Measurements from ENCODE around the gene PTPRG.

The PTPRG gene

GRCh38 chr3:61594964-61595285 is 33.6 kb downstream of the PTPRG start:
- Histone ChIP-seq H3K79me2 (ENCODE audit: insufficient read depth, low read depth) (no peaks in the 10 kb centered on the region), H4K20me1 (ENCODE audit: insufficient read depth) (no peaks in the 10 kb centered on the region), H3K9ac (no peak overlapping the region), H2AFZ (ENCODE audit: low read depth) (no peak overlapping the region), H3K36me3 (ENCODE audit: insufficient read depth) (no peaks in the 10 kb centered on the region), H3K4me1 (ENCODE audit: low read depth, poor library complexity, severe bottlenecking) (no peaks in the 10 kb centered on the region), H3K27me3 (ENCODE audit: insufficient read depth, low read depth) (no peaks in the 10 kb centered on the region), H3K4me3 (IDR thresholded peaks at IDR 0.05; ENCODE audit: insufficient read depth, low read depth, low read length) (no peak overlapping the region), H3K27ac (no peak overlapping the region), H3K4me2 (no peak overlapping the region)
- no peak for TF ChIP-seq CTCF (conservative IDR thresholded peaks at IDR 0.05; ENCODE audit: low read depth, low read length)

GRCh38 chr3:61595288-61595687 is 33.9 kb downstream of the PTPRG start:
- Histone ChIP-seq H3K79me2 (ENCODE audit: insufficient read depth, low read depth) (no peaks in the 10 kb centered on the region), H3K4me3 (IDR thresholded peaks at IDR 0.05; ENCODE audit: insufficient read depth, low read depth, low read length) (no peak overlapping the region), H3K36me3 (ENCODE audit: insufficient read depth) (no peaks in the 10 kb centered on the region), H3K9ac (no peak overlapping the region), H2AFZ (ENCODE audit: low read depth) (no peak overlapping the region), H3K27me3 (ENCODE audit: insufficient read depth, low read depth) (no peaks in the 10 kb centered on the region), H3K27ac (no peak overlapping the region), H4K20me1 (ENCODE audit: insufficient read depth) (no peaks in the 10 kb centered on the region), H3K4me2 (no peak overlapping the region), H3K4me1 (ENCODE audit: low read depth, poor library complexity, severe bottlenecking) (no peaks in the 10 kb centered on the region)
- no peak for TF ChIP-seq CTCF (conservative IDR thresholded peaks at IDR 0.05; ENCODE audit: low read depth, low read length)

- Histone ChIP-seq H3K36me3 (ENCODE audit: insufficient read depth) (no peaks in the 10 kb centered on the region), H3K4me3 (IDR thresholded peaks at IDR 0.05; ENCODE audit: insufficient read depth, low read depth, low read length) (no peak overlapping the region), H4K20me1 (ENCODE audit: insufficient read depth) (no peaks in the 10 kb centered on the region), H3K27me3 (ENCODE audit: insufficient read depth, low read depth) (no peaks in the 10 kb centered on the region), H3K4me2 (no peak overlapping the region), H3K27ac (no peak overlapping the region), H3K9ac (no peak overlapping the region), H3K4me1 (ENCODE audit: low read depth, poor library complexity, severe bottlenecking) (no peaks in the 10 kb centered on the region), H2AFZ (ENCODE audit: low read depth) (no peak overlapping the region), H3K79me2 (ENCODE audit: insufficient read depth, low read depth) (no peaks in the 10 kb centered on the region)
- no peak for TF ChIP-seq CTCF (conservative IDR thresholded peaks at IDR 0.05; ENCODE audit: low read depth, low read length)
Observed at GRCh38 chr3:61595826-61596225, 34.5 kb downstream of the PTPRG start.

GRCh38 chr3:61597906-61598305 is 36.5 kb downstream of the PTPRG start:
- TF ChIP-seq CTCF (conservative IDR thresholded peaks at IDR 0.05; ENCODE audit: low read depth, low read length), result no peak

GRCh38 chr3:61600195-61600594 is 38.8 kb downstream of the PTPRG start:
- no peaks in the 10 kb centered on the region for H4K20me1 ChIP-seq (ENCODE audit: insufficient read depth)
- no peak for TF ChIP-seq CTCF (conservative IDR thresholded peaks at IDR 0.05; ENCODE audit: low read depth, low read length)
- no peak overlapping the region for H3K27ac ChIP-seq
- H3K9ac ChIP-seq, result no peak overlapping the region
- no peak overlapping the region for H3K4me2 ChIP-seq
- no peaks in the 10 kb centered on the region for H3K27me3 ChIP-seq (ENCODE audit: insufficient read depth, low read depth)
- no peaks in the 10 kb centered on the region for H3K4me1 ChIP-seq (ENCODE audit: low read depth, poor library complexity, severe bottlenecking)
- no peaks in the 10 kb centered on the region for H3K79me2 ChIP-seq (ENCODE audit: insufficient read depth, low read depth)
- H3K36me3 ChIP-seq (ENCODE audit: insufficient read depth), result no peaks in the 10 kb centered on the region
- no peak overlapping the region for H2AFZ ChIP-seq (ENCODE audit: low read depth)
- H3K4me3 ChIP-seq (IDR thresholded peaks at IDR 0.05; ENCODE audit: insufficient read depth, low read depth, low read length), result no peak overlapping the region

More at GRCh38 chr3:61597906-61598305, 36.5 kb downstream of the PTPRG start:
- Histone ChIP-seq H2AFZ (ENCODE audit: low read depth) (no peak overlapping the region), H3K4me3 (IDR thresholded peaks at IDR 0.05; ENCODE audit: insufficient read depth, low read depth, low read length) (no peak overlapping the region), H3K79me2 (ENCODE audit: insufficient read depth, low read depth) (no peaks in the 10 kb centered on the region), H3K4me2 (no peak overlapping the region), H3K9ac (no peak overlapping the region), H3K27me3 (ENCODE audit: insufficient read depth, low read depth) (no peaks in the 10 kb centered on the region), H4K20me1 (ENCODE audit: insufficient read depth) (no peaks in the 10 kb centered on the region), H3K27ac (no peak overlapping the region), H3K36me3 (ENCODE audit: insufficient read depth) (no peaks in the 10 kb centered on the region), H3K4me1 (ENCODE audit: low read depth, poor library complexity, severe bottlenecking) (no peaks in the 10 kb centered on the region)
